ENCODE data around the gene LYPD3.

- TF ChIP-seq POLR2A (IDR thresholded peaks at IDR 0.05), result no peak
- TF ChIP-seq, protein P1, sequence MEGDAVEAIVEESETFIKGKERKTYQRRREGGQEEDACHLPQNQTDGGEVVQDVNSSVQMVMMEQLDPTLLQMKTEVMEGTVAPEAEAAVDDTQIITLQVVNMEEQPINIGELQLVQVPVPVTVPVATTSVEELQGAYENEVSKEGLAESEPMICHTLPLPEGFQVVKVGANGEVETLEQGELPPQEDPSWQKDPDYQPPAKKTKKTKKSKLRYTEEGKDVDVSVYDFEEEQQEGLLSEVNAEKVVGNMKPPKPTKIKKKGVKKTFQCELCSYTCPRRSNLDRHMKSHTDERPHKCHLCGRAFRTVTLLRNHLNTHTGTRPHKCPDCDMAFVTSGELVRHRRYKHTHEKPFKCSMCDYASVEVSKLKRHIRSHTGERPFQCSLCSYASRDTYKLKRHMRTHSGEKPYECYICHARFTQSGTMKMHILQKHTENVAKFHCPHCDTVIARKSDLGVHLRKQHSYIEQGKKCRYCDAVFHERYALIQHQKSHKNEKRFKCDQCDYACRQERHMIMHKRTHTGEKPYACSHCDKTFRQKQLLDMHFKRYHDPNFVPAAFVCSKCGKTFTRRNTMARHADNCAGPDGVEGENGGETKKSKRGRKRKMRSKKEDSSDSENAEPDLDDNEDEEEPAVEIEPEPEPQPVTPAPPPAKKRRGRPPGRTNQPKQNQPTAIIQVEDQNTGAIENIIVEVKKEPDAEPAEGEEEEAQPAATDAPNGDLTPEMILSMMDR (IDR thresholded peaks at IDR 0.05), result no peak
Observed at GRCh38 chr19:43429395-43429794, 36.0 kb downstream of the LYPD3 start.

All from esophagus squamous epithelium (tissue), 4 donors.